Measurements from ENCODE around the gene GPA33. TPM values are rescaled to one million over a fixed set of nuclear protein-coding genes. Genes with fewer than 3 reads are reported as not detected.

GPA33 gene
- total and polyA plus RNA-seq, 8 donors, result 0.03 to 51.3 (median 2.2) TPM; not detected in 4

DNA sequence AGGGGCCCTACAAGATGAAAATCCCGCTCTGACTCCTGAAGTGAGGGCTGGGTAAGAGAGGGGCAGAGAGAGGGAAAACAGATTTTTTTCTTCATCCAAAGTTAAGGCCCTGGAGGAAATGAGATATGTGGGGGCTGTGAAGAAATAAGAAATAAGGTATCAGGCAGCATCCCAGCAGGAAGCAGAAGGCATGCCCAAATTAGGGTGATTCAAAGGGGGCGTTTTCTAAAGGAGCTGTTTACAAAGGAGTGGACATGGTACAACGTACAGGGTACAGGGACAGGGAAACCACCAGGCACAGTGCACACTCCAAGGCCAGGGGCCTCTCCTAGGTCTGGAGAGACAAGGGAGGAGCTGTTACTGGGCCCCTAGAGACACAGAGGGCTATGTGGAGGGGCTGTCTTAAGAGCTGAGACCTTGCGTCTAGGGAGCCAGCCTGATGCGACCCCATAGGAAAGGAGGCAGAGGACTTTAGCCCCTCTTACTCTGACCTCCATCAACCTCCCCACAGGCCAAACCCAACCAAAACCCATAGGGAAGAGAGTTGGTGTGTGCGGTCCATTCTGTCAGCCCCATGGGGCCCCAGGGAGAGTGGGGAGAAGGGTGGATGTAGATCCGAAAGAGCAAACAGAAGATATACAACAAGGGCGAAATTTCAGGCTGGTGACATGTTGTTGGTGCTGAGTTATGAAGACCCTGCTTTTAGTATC is 42.3 kb upstream of the GPA33 start:
- Histone ChIP-seq H3K27ac (no peak overlapping the region), H3K36me3 (no peaks in the 10 kb centered on the region), H3K9me3 (peaks cover 0 to 7% (median 2%) of the 10 kb centered on the region in 4 donors), H3K4me3 (no peak overlapping the region), H3K4me1 (no peaks in the 10 kb centered on the region), H3K27me3 (peaks cover 0 to 12% (median 0%) of the 10 kb centered on the region in 3 donors)
- intact Hi-C loops (cut with DNase I; ENCODE audit: low total_unique reads), result no loop called here
- TF ChIP-seq EP300 (IDR thresholded peaks at IDR 0.05), result no peak
- TF ChIP-seq, protein P1, sequence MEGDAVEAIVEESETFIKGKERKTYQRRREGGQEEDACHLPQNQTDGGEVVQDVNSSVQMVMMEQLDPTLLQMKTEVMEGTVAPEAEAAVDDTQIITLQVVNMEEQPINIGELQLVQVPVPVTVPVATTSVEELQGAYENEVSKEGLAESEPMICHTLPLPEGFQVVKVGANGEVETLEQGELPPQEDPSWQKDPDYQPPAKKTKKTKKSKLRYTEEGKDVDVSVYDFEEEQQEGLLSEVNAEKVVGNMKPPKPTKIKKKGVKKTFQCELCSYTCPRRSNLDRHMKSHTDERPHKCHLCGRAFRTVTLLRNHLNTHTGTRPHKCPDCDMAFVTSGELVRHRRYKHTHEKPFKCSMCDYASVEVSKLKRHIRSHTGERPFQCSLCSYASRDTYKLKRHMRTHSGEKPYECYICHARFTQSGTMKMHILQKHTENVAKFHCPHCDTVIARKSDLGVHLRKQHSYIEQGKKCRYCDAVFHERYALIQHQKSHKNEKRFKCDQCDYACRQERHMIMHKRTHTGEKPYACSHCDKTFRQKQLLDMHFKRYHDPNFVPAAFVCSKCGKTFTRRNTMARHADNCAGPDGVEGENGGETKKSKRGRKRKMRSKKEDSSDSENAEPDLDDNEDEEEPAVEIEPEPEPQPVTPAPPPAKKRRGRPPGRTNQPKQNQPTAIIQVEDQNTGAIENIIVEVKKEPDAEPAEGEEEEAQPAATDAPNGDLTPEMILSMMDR (IDR thresholded peaks at IDR 0.05), result no peak
- WGBS, 5 donors, result 78 to 84% (median 82%) methylated on average over 8 of the region's 8 CpGs
- no peak for DNase-seq

DNA sequence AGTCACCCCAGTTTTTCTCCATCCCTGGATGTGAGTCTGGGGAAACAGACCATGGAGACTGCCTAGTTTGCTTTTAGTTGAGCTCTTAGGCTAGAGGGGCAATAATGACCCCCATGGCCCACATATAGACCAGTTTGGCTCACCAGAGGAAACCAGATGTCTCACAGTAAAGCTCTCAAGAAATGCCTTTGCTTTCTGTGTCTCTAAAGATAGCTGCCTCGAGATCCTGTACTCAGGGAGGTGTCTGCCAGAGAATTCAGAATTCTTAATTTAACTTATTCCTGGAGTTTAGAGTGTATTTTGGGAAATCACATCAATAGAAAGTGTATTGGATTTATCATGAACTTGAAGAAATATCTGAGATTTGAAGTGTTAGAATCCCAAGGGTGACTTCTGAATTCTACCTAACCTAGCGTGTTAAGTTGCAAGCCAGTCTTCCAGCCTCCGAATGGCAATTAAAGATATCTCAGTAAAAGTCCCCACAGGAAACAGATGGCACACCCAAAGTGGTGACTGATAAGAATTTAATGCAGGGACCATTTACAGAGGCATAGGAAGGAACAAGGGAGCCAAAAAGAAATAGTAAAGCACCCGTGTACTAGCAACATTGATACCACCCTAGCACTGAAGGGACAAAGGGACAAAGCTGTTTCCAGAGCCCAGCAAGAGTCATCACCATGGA is 40.8 kb upstream of the GPA33 start:
- TF ChIP-seq, protein P1 (IDR thresholded peaks at IDR 0.05), result no peak
- TF ChIP-seq POLR2A (IDR thresholded peaks at IDR 0.05), result no peak
- no peak for TF ChIP-seq POLR2AphosphoS5 (IDR thresholded peaks at IDR 0.05)
- no peak for TF ChIP-seq EP300 (IDR thresholded peaks at IDR 0.05)
- intact Hi-C loops (cut with DNase I; ENCODE audit: low total_unique reads), result no loop called here
- H3K36me3 ChIP-seq, result no peaks in the 10 kb centered on the region

DNA sequence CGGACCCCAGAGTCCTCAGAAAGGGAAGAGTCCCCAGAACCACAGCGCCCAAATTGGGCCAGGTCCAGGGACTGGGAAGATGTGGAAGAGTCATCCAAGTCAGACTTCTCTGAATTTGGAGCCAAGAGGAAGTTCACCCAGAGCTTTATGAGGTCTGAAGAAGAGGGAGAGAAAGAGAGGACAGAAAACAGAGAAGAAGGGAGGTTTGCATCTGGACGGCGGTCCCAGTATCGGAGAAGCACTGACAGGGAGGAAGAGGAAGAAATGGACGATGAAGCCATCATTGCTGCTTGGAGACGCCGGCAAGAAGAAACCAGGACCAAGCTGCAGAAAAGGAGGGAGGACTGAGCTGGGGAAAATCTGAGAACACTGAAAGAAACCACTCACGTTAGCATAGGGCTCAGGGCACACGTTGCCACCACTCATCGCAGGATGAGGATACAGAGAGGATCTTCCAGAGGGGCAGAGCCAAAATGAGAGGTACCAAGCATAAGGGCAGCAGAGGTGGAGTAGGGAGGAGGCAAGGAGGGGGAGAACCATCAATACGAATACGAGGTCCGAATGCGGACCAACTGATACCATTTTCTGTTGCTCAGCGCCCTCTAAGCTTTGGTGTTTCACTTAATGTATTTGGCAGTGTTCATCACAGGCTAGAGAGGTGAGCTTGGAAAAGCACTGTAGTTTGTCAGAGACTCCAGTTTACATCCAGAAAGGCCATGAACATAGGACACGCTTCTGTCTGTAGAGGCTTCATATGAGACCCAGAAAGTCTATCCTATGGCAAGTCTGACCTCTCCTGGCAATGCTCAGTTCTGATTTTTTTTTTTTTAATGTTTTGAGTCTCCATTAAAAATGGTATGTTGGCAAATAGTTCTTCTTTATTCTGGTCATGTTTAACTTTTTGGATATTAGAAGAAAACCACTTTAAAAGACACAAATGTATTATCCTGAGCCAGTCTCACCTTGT is 38.4 kb upstream of the GPA33 start:
- H3K36me3 ChIP-seq, result no peaks in the 10 kb centered on the region
- H3K4me3 ChIP-seq, result no peak overlapping the region
- peaks cover 0 to 30% (median 0%) of the 10 kb centered on the region in 3 donors for H3K27me3 ChIP-seq
- no peaks in the 10 kb centered on the region for H3K9me3 ChIP-seq
- intact Hi-C loops (cut with DNase I; ENCODE audit: low total_unique reads), result no loop called here
- H3K4me1 ChIP-seq, result no peaks in the 10 kb centered on the region
- DNase-seq, result no peak
- H3K27ac ChIP-seq, result no peak overlapping the region
- TF ChIP-seq, protein P1 (IDR thresholded peaks at IDR 0.05), result no peak
- TF ChIP-seq EP300 (IDR thresholded peaks at IDR 0.05) (no peak), POLR2AphosphoS5 (IDR thresholded peaks at IDR 0.05) (no peak), POLR2A (IDR thresholded peaks at IDR 0.05) (no peak)
- 81 to 83% (median 82%) methylated on average over 17 of the region's 17 CpGs for WGBS, 5 donors

More for the DNA sequence above, 40.8 kb upstream of the GPA33 start:
- peaks cover 0 to 27% (median 0%) of the 10 kb centered on the region in 3 donors for H3K27me3 ChIP-seq
- WGBS, 5 donors, result 44 to 60% (median 51%) methylated on average over 4 of the region's 4 CpGs
- no peak overlapping the region for H3K4me3 ChIP-seq
- no peak for DNase-seq
- no peaks in the 10 kb centered on the region for H3K4me1 ChIP-seq
- H3K27ac ChIP-seq, result no peak overlapping the region
- H3K9me3 ChIP-seq, result no peaks in the 10 kb centered on the region

DNA sequence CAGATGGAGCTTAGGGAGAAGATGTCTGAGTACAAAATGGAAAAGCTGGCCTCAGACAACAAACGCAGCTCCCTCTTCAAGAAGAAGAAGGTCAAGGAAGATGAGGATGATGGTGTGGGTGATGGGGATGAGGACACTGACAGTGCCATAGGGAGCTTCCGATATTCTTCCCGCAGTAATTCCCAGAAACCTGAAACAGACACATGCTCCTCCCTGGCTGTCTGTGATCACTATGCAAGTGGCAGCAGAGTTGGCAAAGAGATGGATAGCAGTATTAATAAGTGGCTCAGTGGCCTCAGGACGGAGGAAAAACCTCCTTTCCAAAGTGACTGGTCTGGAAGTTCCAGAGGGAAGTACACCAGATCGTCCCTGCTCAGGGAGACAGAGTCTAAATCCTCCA is 37.5 kb upstream of the GPA33 start:
- intact Hi-C loops (cut with DNase I; ENCODE audit: low total_unique reads), result no loop called here
- Histone ChIP-seq H3K4me3 (no peak overlapping the region), H3K36me3 (no peaks in the 10 kb centered on the region), H3K27ac (no peak overlapping the region), H3K27me3 (peaks cover 0 to 30% (median 0%) of the 10 kb centered on the region in 3 donors), H3K9me3 (no peaks in the 10 kb centered on the region), H3K4me1 (no peaks in the 10 kb centered on the region)
- DNase-seq, result no peak
- TF ChIP-seq POLR2AphosphoS5 (IDR thresholded peaks at IDR 0.05) (no peak), EP300 (IDR thresholded peaks at IDR 0.05) (no peak), POLR2A (IDR thresholded peaks at IDR 0.05) (no peak)
- TF ChIP-seq, protein P1 (IDR thresholded peaks at IDR 0.05), result no peak
- WGBS, 5 donors, result 77 to 88% (median 83%) methylated on average over 5 of the region's 5 CpGs
